CD4-positive, alpha-beta T cell (primary cell): ENCODE data around the gene CLIC4. TPM values are rescaled to one million over a fixed set of nuclear protein-coding genes. Genes with fewer than 3 reads are reported as not detected.
"Not testable (repeated sequence)": the region's sequence is repeated elsewhere in the genome, so short reads cannot be mapped to it uniquely, and the experiment has no call there.

Experiments used
- ATAC-seq: fragments of 200-7000 bp; cut with Tn5 transposase; one replicate; pipeline ENCODE4 v1.10.0; 2022; ENCODE audit warnings: mild to moderate bottlenecking; ENCODE audit not compliant: poor library complexity
- CTCF ChIA-PET: fragments of 350-600 bp; sonication (Branson Sonifier 250); formaldehyde crosslinking; loops from one replicate; lab custom pipeline; 2021; ENCODE audit warnings: antibody characterized with exemption, inconsistent platforms; lab: Charles Lee
- POLR2A ChIA-PET: fragments of 350-600 bp; sonication (Branson Sonifier 250); formaldehyde crosslinking; loops from one replicate; lab custom pipeline; 2021; ENCODE audit warnings: antibody characterized with exemption, inconsistent platforms; lab: Charles Lee
- DNase-seq, 14 experiments: peaks; one replicate each; pipeline ENCODE4 v3.0.0-alpha.2; 2013 to 2020; ENCODE audit warnings: mixed read lengths in 2 of 14
- H3K27ac ChIP-seq, 2 donors: one replicate each; pipeline versions ENCODE4 v1.5.1 to v1.7.0; 2013; ENCODE audit warnings: low read length in 2 of 2, low read depth in 1 of 2, mild to moderate bottlenecking in 1 of 2
- H3K27me3 ChIP-seq, 2 experiments: 1 replicate in 1 of 2; 2 replicates in 1 of 2; pipeline versions ENCODE4 v1.6.1 to v1.7.0; 2013; ENCODE audit warnings: low read length in 2 of 2, control low read depth in 1 of 2, mild to moderate bottlenecking in 1 of 2, moderate library complexity in 1 of 2; ENCODE audit not compliant: insufficient read depth in 2 of 2, control insufficient read depth in 1 of 2
- H3K36me3 ChIP-seq: one replicate; pipeline ENCODE4 v1.6.1; 2013; ENCODE audit warnings: low read length, control low read depth; ENCODE audit not compliant: insufficient read depth
- H3K4me1 ChIP-seq: one replicate; pipeline ENCODE4 v1.6.1; 2013; ENCODE audit warnings: low read length, control low read depth; ENCODE audit not compliant: insufficient read depth
- H3K4me3 ChIP-seq: one replicate; pipeline ENCODE4 v1.5.1; 2013; ENCODE audit warnings: mild to moderate bottlenecking, low read length, moderate library complexity
- H3K9me3 ChIP-seq, 2 experiments: 1 replicate in 1 of 2; 2 replicates in 1 of 2; pipeline versions ENCODE4 v1.6.1 to v1.7.0; 2013; ENCODE audit warnings: low read length in 2 of 2, mild to moderate bottlenecking in 2 of 2, control low read depth in 1 of 2, moderate library complexity in 1 of 2; ENCODE audit not compliant: control insufficient read depth in 1 of 2, insufficient read depth in 1 of 2
- H3K27ac Mint-ChIP-seq: one replicate; pipeline ENCODE4 v1.8.0; 2020; ENCODE audit warnings: mixed read lengths
- H3K27me3 Mint-ChIP-seq: one replicate; pipeline ENCODE4 v1.8.0; 2021; ENCODE audit warnings: mixed read lengths
- H3K36me3 Mint-ChIP-seq: one replicate; pipeline ENCODE4 v1.8.0; 2021; ENCODE audit warnings: low read depth, mixed read lengths
- H3K4me1 Mint-ChIP-seq: one replicate; pipeline ENCODE4 v1.8.0; 2021; ENCODE audit warnings: low read depth, mixed read lengths
- H3K4me3 Mint-ChIP-seq: one replicate; pipeline ENCODE4 v1.8.0; 2020; ENCODE audit warnings: mild to moderate bottlenecking, mixed read lengths
- H3K9me3 Mint-ChIP-seq: one replicate; pipeline ENCODE4 v1.8.0; 2020; ENCODE audit warnings: mixed read lengths
- intact Hi-C, 2 experiments: fragments of 100-400 bp; cut with DNase I in 1 of 2; cut with micrococcal nuclease in 1 of 2; formaldehyde crosslinking; loops; one replicate each; pipeline versions ENCODE4 v1.15.1 to v1.9.0; 2023 to 2025; cut with DNase I, micrococcal nuclease
- total RNA-seq, 174 experiments: library from RNA in 2 of 174; stranded (reverse) in 2 of 174; gene quantifications; one replicate each; pipeline ENCODE4 v1.2.3 and lab custom pipeline; 2021 to 2026
- TF ChIP-seq, protein P1 (sequence below): fragments of 200-600 bp; IDR thresholded peaks from one replicate; pipeline ENCODE4 v1.8.0; 2022; ENCODE audit warnings: antibody characterized with exemption, mild to moderate bottlenecking

CLIC4 gene
- total RNA-seq, 2 experiments from 2014 or later = 1.1 to 1.3 TPM

GRCh38 chr1:24727501-24728216 lies 17.6 kb upstream of the CLIC4 start:
- POLR2A ChIA-PET = no interaction called here
- H3K27me3 Mint-ChIP-seq = no peaks in the 10 kb centered on the region

GRCh38 chr1:24728982-24729381 lies 16.3 kb upstream of the CLIC4 start:
- H3K9me3 Mint-ChIP-seq = no peaks in the 10 kb centered on the region
- Histone ChIP-seq H3K4me3 (no peak overlapping the region), H3K27me3 (no peaks in the 10 kb centered on the region), H3K4me1 (no peaks in the 10 kb centered on the region), H3K9me3 (no peaks in the 10 kb centered on the region), H3K36me3 (no peaks in the 10 kb centered on the region), H3K27ac (no peak overlapping the region)
- ChIA-PET POLR2A (no interaction called here), CTCF (no interaction called here)
- H3K27ac Mint-ChIP-seq = no peak overlapping the region
- no peaks in the 10 kb centered on the region for H3K36me3 Mint-ChIP-seq
- H3K27me3 Mint-ChIP-seq = no peaks in the 10 kb centered on the region
- no peak overlapping the region for H3K4me3 Mint-ChIP-seq
- no peaks in the 10 kb centered on the region for H3K4me1 Mint-ChIP-seq
- TF ChIP-seq, protein P1, sequence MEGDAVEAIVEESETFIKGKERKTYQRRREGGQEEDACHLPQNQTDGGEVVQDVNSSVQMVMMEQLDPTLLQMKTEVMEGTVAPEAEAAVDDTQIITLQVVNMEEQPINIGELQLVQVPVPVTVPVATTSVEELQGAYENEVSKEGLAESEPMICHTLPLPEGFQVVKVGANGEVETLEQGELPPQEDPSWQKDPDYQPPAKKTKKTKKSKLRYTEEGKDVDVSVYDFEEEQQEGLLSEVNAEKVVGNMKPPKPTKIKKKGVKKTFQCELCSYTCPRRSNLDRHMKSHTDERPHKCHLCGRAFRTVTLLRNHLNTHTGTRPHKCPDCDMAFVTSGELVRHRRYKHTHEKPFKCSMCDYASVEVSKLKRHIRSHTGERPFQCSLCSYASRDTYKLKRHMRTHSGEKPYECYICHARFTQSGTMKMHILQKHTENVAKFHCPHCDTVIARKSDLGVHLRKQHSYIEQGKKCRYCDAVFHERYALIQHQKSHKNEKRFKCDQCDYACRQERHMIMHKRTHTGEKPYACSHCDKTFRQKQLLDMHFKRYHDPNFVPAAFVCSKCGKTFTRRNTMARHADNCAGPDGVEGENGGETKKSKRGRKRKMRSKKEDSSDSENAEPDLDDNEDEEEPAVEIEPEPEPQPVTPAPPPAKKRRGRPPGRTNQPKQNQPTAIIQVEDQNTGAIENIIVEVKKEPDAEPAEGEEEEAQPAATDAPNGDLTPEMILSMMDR = no peak
- ATAC-seq (no peak), DNase-seq (no peak)
- intact Hi-C loops = no loop called here

More at GRCh38 chr1:24727501-24728216, 17.6 kb upstream of the CLIC4 start:
- Mint-ChIP-seq H3K27ac (no peak overlapping the region), H3K4me1 (peaks cover under 1% of the 10 kb centered on the region), H3K4me3 (no peak overlapping the region), H3K36me3 (no peaks in the 10 kb centered on the region), H3K9me3 (no peaks in the 10 kb centered on the region)
- no peaks in the 10 kb centered on the region for H3K27me3 ChIP-seq
- no peaks in the 10 kb centered on the region for H3K36me3 ChIP-seq
- H3K27ac ChIP-seq = no peak overlapping the region
- DNase-seq (peak in 2 of 14 experiments; percentile 57 to 58), ATAC-seq (no peak)
- peaks cover 2% of the 10 kb centered on the region for H3K4me1 ChIP-seq
- TF ChIP-seq, protein P1 = no peak
- intact Hi-C loops = no loop called here
- no peaks in the 10 kb centered on the region for H3K9me3 ChIP-seq
- H3K4me3 ChIP-seq = no peak overlapping the region
- CTCF ChIA-PET = no interaction called here

DNA sequence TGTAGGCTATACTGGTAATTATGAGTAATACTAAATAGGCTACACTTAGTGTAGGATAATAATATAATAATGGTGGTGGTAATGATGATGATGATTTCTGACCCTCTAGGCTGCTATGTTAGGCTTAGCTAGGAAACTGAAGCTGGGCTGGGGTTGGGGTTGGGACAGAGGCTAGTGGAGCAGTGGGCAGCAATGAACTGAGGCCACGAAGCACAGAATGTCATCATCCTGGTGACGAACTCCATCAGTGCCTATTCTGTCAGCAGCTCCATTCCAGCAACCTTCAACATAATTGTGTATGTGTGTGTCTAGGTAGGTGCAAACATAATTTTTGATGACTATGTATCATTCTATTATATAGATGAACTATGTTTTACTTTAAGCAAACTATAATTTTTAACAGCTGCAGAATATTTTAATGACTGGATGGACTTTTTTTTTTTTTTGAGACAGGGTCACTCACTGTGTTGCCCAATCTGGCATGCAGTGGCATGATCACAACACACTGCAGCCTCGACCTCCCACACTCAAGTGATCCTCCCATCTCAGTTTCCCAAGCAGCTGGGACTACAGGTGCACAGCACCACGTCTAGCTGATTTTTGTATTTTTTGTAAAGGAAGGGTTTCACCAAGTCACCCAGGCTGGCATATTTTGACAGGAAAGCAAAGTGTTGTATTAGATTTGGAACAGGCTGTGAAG lies 12.9 kb upstream of the CLIC4 start:
- no peak overlapping the region for H3K27ac ChIP-seq

DNA sequence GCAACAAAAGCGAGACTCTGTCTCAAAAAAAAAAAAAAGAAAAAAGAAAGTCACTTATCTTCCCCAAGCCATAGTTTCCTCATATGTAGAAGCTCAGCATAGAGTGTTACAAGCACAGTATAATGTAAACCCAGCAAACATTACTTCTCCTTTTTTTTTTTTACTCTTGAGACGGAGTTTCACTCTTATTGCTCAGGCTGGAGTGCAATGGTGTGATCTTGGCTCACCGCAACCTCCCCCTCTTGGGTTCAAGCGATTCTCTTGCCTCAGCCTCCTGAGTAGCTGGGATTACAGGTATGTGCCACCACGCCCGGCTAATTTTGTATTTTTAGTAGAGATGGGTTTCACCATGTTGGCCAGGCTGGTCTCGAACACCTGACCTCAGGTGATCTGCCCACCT lies 11.9 kb upstream of the CLIC4 start:
- H3K9me3 ChIP-seq, H3K27ac ChIP-seq, H3K27me3 Mint-ChIP-seq, H3K4me3 Mint-ChIP-seq, H3K27me3 ChIP-seq, H3K9me3 Mint-ChIP-seq, H3K4me1 ChIP-seq, H3K36me3 ChIP-seq, intact Hi-C loops, H3K4me3 ChIP-seq, H3K4me1 Mint-ChIP-seq, H3K27ac Mint-ChIP-seq, H3K36me3 Mint-ChIP-seq, ATAC-seq: not testable (repeated sequence)
- CTCF ChIA-PET = interaction anchor here (0.7 kb wide), 1 partner anchor 309 kb away, joined by 3 read pairs; no protein-coding TSS in a partner anchor
- POLR2A ChIA-PET = interaction anchor here (0.6 kb wide), 1 partner anchor 192 kb away, joined by 4 read pairs; no protein-coding TSS in a partner anchor
- peak in 1 of 14 experiments; percentile 32 for DNase-seq

More for the DNA sequence above, 12.9 kb upstream of the CLIC4 start:
- DNase-seq = no peak
- TF ChIP-seq, protein P1 = no peak
- H3K27me3 ChIP-seq = no peaks in the 10 kb centered on the region
- Mint-ChIP-seq H3K4me1 (no peaks in the 10 kb centered on the region), H3K9me3 (no peaks in the 10 kb centered on the region), H3K27ac (no peak overlapping the region), H3K4me3 (no peak overlapping the region), H3K36me3 (no peaks in the 10 kb centered on the region), H3K27me3 (no peaks in the 10 kb centered on the region)
- no peaks in the 10 kb centered on the region for H3K36me3 ChIP-seq
- CTCF ChIA-PET = interaction anchor here (0.7 to 0.8 kb wide), 2 partner anchors 13 to 308 kb away, joined by 3 read pairs; partner anchors contain the start of gene CLIC4
- intact Hi-C loops = no loop called here
- no peaks in the 10 kb centered on the region for H3K9me3 ChIP-seq
- no peak overlapping the region for H3K4me3 ChIP-seq
- no peak for ATAC-seq
- no peaks in the 10 kb centered on the region for H3K4me1 ChIP-seq
- POLR2A ChIA-PET = interaction anchor here (0.6 to 1.4 kb wide), 2 partner anchors 12 to 193 kb away, joined by 3 to 4 read pairs; no protein-coding TSS in a partner anchor
